GM12801 (cell line): ENCODE results near the gene FLRT2.

ENCODE experiments used
- CTCF ChIP-seq: IDR thresholded peaks from one replicate; pipeline ENCODE4 v1.5.1; 2011; ENCODE audit warnings: control low read depth; ENCODE audit not compliant: insufficient read length; ENCODE audit errors: extremely low read depth

Gene FLRT2

GRCh38 chr14:85565862-85566296, 35.9 kb downstream of the FLRT2 start:
- no peak for TF ChIP-seq CTCF

- TF ChIP-seq CTCF, result no peak
These were observed 36.7 kb downstream of the FLRT2 start for GRCh38 chr14:85566603-85567002.

- no peak for TF ChIP-seq CTCF
These were observed 42.1 kb downstream of the FLRT2 start for GRCh38 chr14:85572011-85572410.

- TF ChIP-seq CTCF, result no peak
These were observed 42.9 kb downstream of the FLRT2 start for GRCh38 chr14:85572845-85573244.

GRCh38 chr14:85573406-85573805, 43.5 kb downstream of the FLRT2 start:
- TF ChIP-seq CTCF, result no peak

GRCh38 chr14:85574853-85575616, 45.1 kb downstream of the FLRT2 start:
- TF ChIP-seq CTCF, result no peak

- TF ChIP-seq CTCF, result no peak
These were observed 45.6 kb downstream of the FLRT2 start for GRCh38 chr14:85575617-85575898.
